Mammary epithelial cell (primary cell): Measurements from ENCODE around the gene PLBD2.

Experiments used
- CTCF ChIP-seq, 2 donors: IDR thresholded peaks in 1 of 2; conservative IDR thresholded peaks in 1 of 2; 2 replicates each; pipeline ENCODE4 v1.5.1; 2011 to 2012; ENCODE audit warnings: inconsistent platforms in 2 of 2, low read length in 2 of 2, mild to moderate bottlenecking in 2 of 2, control low read depth in 1 of 2, low read depth in 1 of 2; ENCODE audit not compliant: insufficient read depth in 1 of 2; ENCODE audit errors: extremely low read depth in 1 of 2
- EZH2 ChIP-seq: IDR thresholded peaks from 2 replicates; pipeline ENCODE4 v1.6.1; 2012; ENCODE audit warnings: low read length, inconsistent platforms, borderline replicate concordance

GRCh38 chr12:113369391-113369985 is 11.1 kb downstream of the PLBD2 start:
- TF ChIP-seq EZH2 (no peak), CTCF (conservative IDR thresholded peaks at IDR 0.05 in 1 of 2, IDR thresholded peaks at IDR 0.05 in 1 of 2; ENCODE audit: extremely low read depth in 1 of 2, insufficient read depth in 1 of 2, low read depth in 1 of 2, low read length in 2 of 2) (no peak)
